HG03196 (cell line): ENCODE results near the gene IQCH.

Experiments used
- ATAC-seq: cut with Tn5 transposase; IDR thresholded peaks from one replicate; pipeline ENCODE4 v1.9.1; 2021; ENCODE audit not compliant: unreplicated experiment

Gene IQCH

GRCh38 chr15:67254238-67255175 lies at the start of gene IQCH, which contains the start of gene AAGAB:
Gene IQCH (plus strand): TSS chr15:67254786. CDS start chr15:67254897, 111 bp downstream.
Gene AAGAB (minus strand): TSS chr15:67254661. CDS start chr15:67254631, 30 bp downstream.
- ATAC-seq: peak; percentile 91

- no peak for ATAC-seq
These were observed 46.9 kb upstream of the IQCH start for GRCh38 chr15:67207555-67208207.

GRCh38 chr15:67208396-67208795 lies 46.2 kb upstream of the IQCH start:
- ATAC-seq: no peak

- no peak for ATAC-seq
These were observed 43.9 kb upstream of the IQCH start for GRCh38 chr15:67210555-67211168.

- ATAC-seq: no peak
These were observed 41.8 kb upstream of the IQCH start for GRCh38 chr15:67212684-67213367.

- no peak for ATAC-seq
These were observed 39.5 kb upstream of the IQCH start for GRCh38 chr15:67215102-67215501.

- no peak for ATAC-seq
These were observed 37.7 kb upstream of the IQCH start for GRCh38 chr15:67216859-67217258.

GRCh38 chr15:67218428-67218827 lies 36.2 kb upstream of the IQCH start:
- no peak for ATAC-seq

- ATAC-seq: no peak
These were observed 35.3 kb upstream of the IQCH start for GRCh38 chr15:67219288-67219687.

GRCh38 chr15:67224889-67225288 lies 29.7 kb upstream of the IQCH start:
- no peak for ATAC-seq

GRCh38 chr15:67225336-67225735 lies 29.2 kb upstream of the IQCH start:
- no peak for ATAC-seq

GRCh38 chr15:67227431-67227830 lies 27.2 kb upstream of the IQCH start:
- no peak for ATAC-seq

GRCh38 chr15:67227846-67228245 lies 26.7 kb upstream of the IQCH start:
- no peak for ATAC-seq

GRCh38 chr15:67228286-67228685 lies 26.3 kb upstream of the IQCH start:
- no peak for ATAC-seq

- no peak for ATAC-seq
These were observed 24.1 kb upstream of the IQCH start for GRCh38 chr15:67230504-67230903.

- ATAC-seq: no peak
These were observed 22.0 kb upstream of the IQCH start for GRCh38 chr15:67232591-67232990.

- ATAC-seq: no peak
These were observed 14.1 kb upstream of the IQCH start for GRCh38 chr15:67240235-67241131.

- ATAC-seq: peak; percentile 83
These were observed 13.3 kb upstream of the IQCH start for GRCh38 chr15:67241132-67241855.

- no peak for ATAC-seq
These were observed 11.9 kb upstream of the IQCH start for GRCh38 chr15:67242708-67243111.
